Skin of body (tissue), 2 donors: ENCODE measurements around the gene FBN3. TPM values are rescaled to one million over a fixed set of nuclear protein-coding genes. Genes with fewer than 3 reads are reported as not detected.

Experiments used
- DNase-seq: peaks from one replicate; lab custom pipeline; 2025; lab: John Stamatoyannopoulos, UW
- total RNA-seq: library from RNA; depleted of rRNA; stranded (reverse); fragments of >200 nt; gene quantifications from one replicate; pipeline ENCODE4 v1.2.3, GENCODE V29; 2014

Gene FBN3
- total RNA-seq, 1 donor from 2014 or later: 6.9 TPM

GRCh38 chr19:8093740-8094139, 55.7 kb downstream of the FBN3 start:
- no peak for DNase-seq

DNA sequence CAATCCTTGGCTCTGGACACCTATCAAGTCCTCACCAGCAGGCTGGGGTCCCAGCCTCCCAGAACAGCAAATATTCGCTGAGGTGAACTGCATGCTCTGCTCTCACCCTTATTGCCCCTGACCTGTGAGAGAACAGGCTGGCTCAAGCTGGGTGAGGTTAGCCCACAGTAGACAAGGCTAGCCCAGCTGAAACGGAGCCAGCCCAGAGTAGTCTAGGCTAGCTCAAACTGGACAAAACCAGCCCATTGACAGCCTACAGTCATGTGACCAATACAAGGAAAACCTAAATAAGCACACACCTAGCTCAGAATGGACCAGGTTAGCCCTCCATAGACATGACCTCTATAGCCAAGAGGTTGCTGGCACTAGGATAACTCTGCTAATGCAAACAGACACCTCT, 58.4 kb downstream of the FBN3 start:
- DNase-seq: no peak

- DNase-seq: no peak
These were observed 59.5 kb downstream of the FBN3 start for GRCh38 chr19:8089664-8090601.

DNA sequence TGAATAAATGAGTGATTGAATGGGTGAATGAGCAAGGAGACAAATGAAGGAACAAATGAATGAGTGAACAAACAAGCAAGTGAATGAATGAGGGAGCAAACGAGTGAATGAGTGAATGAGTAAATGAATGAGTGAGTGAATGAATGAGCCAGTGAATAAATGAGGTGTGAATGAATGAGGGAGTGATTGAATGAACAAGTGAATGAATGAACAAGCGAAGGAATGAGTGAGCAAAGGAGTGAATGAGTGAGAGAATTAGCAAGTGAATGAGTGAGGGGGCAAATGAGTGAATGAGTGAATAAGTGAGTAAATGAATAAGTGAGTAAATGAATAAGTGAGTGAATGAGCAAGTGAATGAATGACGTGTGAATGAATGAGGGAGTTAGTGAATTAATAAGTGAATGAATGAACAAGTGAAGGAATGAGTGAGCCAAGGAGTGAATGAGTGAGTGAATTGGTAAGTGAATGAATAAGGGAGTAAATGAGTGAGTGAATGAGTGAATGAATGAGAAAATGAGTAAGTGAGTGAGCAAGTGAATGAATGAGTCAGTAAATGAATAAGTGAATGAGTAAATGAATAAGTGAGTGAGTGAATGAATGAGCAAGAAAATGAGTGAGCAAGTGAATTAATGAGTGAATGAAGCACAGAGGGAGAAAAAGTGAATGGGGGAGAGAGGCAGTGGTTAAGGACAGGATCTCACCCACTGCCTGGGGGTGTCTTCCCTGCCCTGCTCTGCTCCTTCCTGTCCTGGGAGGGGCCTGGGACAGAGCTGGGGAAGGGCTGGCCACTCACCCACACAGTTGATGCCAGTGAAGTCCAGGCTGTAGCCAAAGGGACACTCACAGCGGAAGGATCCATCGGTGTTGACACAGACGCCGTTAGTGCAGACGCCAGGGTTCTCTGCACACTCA, 60.4 kb downstream of the FBN3 start:
- no peak for DNase-seq

DNA sequence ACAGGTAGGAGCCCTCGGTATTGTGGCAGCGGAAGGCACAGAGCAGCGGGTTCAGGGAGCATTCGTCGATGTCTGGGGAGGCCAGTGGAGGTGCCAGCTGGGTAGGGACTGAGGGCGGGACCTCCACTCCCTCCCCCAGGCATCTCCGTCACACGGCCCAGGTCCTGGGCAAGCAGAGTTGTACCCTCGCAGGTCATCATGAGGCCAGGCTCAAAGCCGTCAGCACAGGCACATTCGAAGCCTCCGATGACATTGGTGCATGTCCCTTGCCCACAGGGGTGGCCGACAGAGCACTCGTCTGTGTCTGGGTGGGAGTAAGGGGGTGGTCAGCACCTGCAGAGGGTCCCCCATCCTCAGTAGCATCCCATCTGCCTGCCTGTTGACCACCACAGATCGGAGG, 61.5 kb downstream of the FBN3 start:
- no peak for DNase-seq

DNA sequence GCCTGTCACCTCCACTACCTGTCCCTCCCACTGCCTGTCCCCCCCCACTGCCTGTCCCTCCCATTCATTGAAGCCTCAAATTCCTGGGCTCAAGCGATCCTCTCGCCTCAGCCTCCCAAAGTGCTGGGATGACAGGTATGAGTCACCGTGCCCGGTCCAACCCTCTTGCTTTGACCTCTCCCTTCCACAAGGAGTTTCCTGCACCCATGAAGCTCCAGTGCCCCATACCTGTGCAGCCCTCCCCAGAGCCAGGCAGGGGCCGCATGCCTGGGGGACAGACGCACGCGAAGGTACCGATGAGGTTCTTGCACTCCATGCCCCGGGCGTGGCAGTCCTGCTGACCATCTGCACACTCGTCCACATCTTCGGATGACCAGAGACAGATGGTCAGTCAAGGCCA, 62.5 kb downstream of the FBN3 start:
- no peak for DNase-seq

DNA sequence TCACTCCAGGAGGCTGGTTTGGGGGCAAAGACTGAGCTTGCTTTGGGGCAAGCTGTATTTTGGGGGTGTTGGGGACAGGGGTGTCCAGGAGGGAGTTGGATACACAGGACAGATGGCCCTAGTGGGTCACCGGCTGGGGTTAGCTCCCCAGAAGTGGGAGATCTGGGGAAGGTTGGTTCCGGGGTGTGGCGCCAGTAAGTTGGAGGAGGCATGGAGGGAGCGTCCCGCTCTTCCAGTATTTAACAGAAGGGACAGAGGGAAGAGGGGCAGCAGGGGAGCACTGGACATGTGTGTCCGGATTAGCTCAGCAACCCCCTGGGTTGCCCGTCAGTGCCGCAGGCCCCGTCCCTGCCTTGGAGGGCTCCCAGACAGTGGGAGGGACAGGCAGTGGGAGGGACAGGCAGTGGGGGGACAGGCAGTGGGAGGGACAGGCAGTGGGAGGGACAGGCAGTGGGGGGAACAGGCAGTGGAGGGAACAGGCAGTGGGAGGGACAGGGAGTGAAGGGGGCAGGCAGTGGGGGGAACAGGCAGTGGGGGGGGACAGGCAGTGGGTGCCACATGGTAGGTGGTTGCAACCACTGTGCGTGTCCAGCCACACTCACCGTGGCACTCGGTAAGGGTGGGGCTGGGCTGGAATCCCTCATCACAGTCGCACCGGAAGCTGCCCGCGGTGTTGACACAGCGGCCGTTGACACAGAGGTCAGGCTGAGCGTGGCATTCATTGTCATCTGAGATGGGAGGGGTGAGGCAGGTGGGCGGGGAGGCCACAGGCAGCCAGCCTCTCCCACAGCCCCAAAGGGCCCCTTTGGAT, 63.6 kb downstream of the FBN3 start:
- DNase-seq: no peak

- no peak for DNase-seq
These were observed 65.2 kb downstream of the FBN3 start for GRCh38 chr19:8084152-8084551.

DNA sequence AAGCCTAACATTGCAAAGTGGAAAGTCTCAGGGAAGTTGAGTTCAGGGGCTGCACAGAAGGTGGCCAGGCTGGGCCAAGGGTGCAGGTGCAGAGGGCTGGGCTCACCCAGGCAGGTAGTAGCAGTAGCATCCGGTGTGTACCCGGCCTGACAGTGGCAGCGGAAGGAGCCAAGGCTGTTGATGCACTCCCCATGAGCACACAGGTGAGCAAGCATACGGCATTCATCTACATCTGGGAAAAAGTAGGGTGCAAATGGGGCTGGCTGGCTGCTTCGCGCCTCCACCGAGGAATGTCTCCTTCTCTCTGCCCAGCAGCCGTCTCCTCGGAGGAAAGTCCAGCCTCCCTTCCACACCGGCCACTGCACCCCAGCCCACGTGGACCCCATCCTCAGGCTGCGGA, 66.3 kb downstream of the FBN3 start:
- DNase-seq: no peak

DNA sequence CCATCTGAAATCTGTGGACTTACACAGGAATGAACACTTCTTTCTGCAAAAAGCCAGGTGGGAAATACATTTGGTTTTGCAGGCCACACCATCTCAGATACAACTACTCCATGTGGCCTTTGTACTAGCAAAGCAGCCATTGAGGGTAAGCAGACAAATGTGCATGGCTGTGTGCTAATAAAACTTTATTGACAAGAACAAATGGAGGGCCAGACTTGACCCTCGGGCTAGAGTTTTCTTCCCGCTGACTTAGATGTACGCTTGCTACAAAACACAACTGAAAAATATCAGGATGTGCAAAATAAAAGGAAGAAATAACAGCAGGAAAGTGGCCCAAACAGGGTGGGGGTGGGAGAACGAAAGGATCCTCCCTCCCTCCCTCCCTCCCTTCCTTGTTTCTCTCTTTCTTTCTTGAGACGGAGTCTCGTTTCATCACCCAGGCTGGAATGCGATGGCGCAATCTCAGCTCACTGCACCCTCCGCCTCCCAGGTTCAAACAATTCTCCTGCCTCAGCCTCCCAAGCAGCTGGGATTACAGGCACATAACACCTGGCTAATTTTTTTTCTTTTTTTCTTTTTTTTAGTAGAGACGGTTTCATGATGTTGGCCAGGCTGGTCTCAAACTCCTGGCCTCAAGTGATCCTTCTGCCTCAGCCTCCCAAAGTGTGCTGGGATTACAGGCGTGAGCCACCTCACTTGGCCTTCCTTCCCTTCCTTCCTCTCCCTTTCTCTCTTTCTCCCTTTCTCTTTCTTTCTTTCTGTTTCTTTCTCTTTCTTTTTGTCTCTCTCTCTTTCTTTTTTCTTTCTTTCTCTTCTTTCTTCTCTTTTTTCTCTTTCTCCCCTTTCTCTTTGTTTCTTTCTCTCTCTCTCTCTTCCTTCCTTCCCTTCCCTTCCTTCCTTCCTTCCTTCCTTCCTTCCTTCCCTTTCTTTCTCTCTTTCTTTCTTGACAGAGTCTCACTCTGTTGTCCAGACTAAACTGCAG, 67.5 kb downstream of the FBN3 start:
- no peak for DNase-seq

GRCh38 chr19:8080832-8081231, 68.6 kb downstream of the FBN3 start:
- DNase-seq: no peak

- DNase-seq: no peak
These were observed 69.4 kb downstream of the FBN3 start for GRCh38 chr19:8079988-8080387.

DNA sequence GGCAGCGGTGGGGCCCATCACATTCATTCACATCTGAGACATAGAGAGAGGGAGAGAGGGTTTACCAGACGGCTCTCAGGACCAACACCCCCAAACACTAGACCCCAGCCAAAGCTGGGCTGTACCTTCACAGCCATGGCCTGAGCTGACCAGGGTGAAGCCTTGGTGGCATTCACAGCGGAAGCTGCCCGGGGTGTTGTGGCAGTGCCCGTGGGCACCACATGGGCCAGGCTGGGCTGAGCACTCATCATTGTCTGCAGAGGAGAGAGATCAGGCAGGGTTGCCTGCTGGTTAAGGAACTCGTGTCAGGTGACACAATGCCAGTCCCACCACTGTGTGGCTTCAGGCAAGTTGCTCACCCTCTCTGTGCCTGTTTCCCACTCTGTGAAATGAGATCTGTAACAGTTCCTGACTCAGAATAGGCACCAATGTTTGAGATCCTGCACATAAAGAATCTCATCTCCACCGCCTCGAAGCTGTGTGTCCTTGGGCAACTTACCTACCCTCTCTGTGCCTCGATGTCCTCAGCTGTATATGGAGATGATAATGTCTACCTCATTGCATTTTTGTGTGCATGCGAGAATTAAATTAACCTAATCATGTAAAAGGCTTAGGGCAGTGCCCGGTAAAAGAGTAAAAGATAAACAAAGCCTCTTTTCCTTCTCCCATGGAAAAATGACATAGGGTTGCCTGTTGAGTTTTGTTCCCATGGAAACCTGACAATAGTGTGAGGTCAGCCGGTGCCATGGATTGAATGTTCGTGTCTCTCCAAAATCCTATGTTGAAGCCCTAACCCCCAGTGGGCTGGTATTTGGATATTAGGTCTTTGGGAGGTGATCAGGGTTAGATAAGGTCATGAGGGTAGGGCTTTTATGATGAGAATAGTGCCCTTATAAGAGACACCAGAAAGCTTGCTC, 74.0 kb downstream of the FBN3 start:
- no peak for DNase-seq

DNA sequence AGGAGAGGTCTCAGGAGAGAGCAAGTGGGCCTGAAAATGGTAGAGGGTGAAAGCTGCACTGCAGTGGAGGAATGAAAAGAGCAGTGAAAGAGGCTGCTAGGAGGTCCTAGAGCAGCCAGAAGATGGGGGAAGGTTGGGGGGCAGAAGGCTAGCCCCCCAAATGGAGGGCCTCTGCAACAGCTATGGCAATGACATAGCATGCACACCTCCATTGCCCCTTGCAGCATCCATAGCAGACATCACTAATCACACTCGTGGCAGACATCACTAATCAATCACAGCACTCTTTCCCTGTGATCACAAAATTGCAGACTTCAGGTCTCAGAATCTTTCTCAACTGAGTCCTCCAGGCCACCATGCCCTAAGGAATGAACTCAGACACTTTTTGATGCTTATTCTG, 74.9 kb downstream of the FBN3 start:
- DNase-seq: no peak

GRCh38 chr19:8071912-8072311, 77.5 kb downstream of the FBN3 start:
- no peak for DNase-seq

- no peak for DNase-seq
These were observed 80.1 kb downstream of the FBN3 start for GRCh38 chr19:8069096-8069973.

- DNase-seq: no peak
These were observed 83.5 kb downstream of the FBN3 start for GRCh38 chr19:8065875-8066261.
